Muscle of leg (tissue), 11 donors: ENCODE results near the gene DDX49. TPM values are rescaled to one million over a fixed set of nuclear protein-coding genes. Genes with fewer than 3 reads are reported as not detected.
A peak's percentile ranks its signal among the peaks of the same experiment; 100 is the strongest.

ENCODE experiments used
- DNase-seq: peaks from one replicate; pipeline ENCODE4 v3.0.0; 2013
- H3K27ac ChIP-seq: one replicate; pipeline ENCODE4 v1.5.1; 2013; ENCODE audit warnings: mild to moderate bottlenecking, low read length, control low read depth
- H3K27me3 ChIP-seq: one replicate; pipeline ENCODE4 v1.6.1; 2013; ENCODE audit warnings: low read length; ENCODE audit not compliant: control insufficient read depth, insufficient read depth
- H3K36me3 ChIP-seq: one replicate; pipeline ENCODE4 v1.6.1; 2013; ENCODE audit warnings: low read length; ENCODE audit not compliant: control insufficient read depth, insufficient read depth
- H3K4me1 ChIP-seq: one replicate; pipeline ENCODE4 v1.6.1; 2013; ENCODE audit warnings: low read length; ENCODE audit not compliant: control insufficient read depth, insufficient read depth
- H3K4me3 ChIP-seq: one replicate; pipeline ENCODE4 v1.5.1; 2013; ENCODE audit warnings: low read length, control low read depth
- H3K9me3 ChIP-seq: replicated peaks from 2 replicates; pipeline ENCODE4 v1.6.1; 2013; ENCODE audit warnings: low read depth, low read length; ENCODE audit not compliant: control insufficient read depth
- WGBS: methylation state at CpG from one replicate; pipeline ENCODE4 v1.1.5; 2013; ENCODE audit warnings: missing lambda C conversion rate; ENCODE audit not compliant: insufficient coverage; 5-methylcytosine and 5-hydroxymethylcytosine counted together
- polyA plus RNA-seq, 8 donors: library from polyadenylated mRNA; unstranded; fragments of 120-200 nt; gene quantifications; one replicate each; pipeline versions ENCODE4 v1.2.1 to v1.2.3, GENCODE V29; 2013; ENCODE audit warnings: inconsistent platforms in 1 of 8, low replicate concordance in 1 of 8; ENCODE audit not compliant: insufficient read length in 8 of 8, insufficient read depth in 1 of 8
- total RNA-seq: library from RNA; stranded (reverse); fragments of 120-200 nt; gene quantifications from one replicate; pipeline ENCODE4 v1.2.4, GENCODE V29; 2013

DDX49 gene
- total and polyA plus RNA-seq, 9 donors, result 37.6 to 51.5 (median 41.7) TPM

DNA sequence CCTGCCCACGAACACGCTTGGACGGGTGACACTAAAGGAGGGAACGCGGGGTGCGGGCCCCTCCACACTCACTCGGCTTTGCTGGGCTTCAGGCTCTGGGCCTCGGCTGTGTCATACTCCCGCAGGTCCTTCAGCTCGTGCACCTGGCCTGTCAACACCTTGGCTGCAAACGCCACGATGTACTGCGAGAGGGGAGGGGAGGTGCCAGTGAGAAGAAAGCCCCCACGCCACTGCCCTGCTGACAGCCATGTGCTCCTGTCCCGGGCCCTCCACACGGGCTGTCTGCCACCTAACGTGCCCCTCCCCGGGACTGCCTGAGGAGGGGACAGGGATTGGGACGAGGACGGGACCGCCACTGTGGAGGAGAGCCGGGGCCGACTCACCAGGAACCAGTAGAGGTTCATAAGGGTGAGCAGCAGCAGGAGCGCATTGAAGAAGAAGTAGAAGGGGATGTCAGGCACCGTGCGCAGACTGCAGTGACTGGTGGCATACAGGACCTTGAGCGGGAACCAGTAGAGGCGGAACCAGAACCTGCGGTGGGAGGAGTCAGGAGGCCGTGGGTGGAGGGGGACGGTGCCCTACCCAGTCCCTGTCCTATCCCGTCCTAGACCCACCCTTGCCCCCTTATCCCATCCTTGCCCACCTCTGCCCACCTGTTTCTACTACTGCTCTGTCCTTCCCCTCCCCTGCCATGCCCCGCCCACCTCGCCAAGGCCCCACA is 40.5 kb upstream of the DDX49 start:
- no peak for DNase-seq
- Histone ChIP-seq H3K27ac (no peak overlapping the region), H3K27me3 (no peaks in the 10 kb centered on the region), H3K36me3 (peaks cover 74% of the 10 kb centered on the region), H3K4me3 (no peak overlapping the region), H3K9me3 (peaks cover 2% of the 10 kb centered on the region), H3K4me1 (no peaks in the 10 kb centered on the region)
- 82% methylated on average over 31 of the region's 34 CpGs for WGBS

DNA sequence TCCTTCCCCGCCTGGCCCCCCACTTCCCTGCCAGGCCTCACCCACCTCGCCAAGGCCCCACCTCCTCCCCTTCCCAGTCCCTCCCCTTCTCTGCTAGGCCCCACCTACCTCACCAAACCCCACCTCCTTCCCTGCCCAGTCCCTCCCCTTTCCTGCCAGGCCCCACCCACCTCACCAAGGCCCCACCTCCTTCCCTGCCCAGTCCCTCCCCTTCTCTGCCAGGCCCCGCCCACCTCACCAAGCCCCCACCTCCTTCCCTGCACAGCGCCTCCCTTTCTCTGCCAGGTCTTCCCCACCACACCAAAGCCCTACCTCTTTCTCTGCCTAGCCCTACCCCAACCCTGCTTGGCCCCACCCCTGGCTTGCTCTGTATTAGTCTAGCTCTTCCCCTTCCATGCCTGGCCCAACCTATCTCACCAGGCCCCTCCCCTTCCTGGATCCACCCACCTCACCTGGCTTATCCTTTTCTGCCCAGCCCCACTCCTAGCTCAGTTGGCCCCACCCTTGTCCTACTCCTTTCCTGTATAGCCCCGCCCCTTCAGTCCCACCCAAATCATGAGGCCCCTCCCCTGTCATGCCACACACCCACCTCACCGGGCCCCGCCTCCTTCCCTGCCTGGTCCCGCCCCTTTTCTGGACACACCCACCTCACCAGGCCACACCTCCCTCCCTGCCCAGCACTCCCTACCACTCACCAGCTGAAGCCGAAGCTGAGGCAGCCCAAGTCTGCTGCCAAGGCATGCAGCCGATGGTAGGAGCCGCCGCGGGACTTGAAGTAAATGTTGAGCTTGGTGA is 39.7 kb upstream of the DDX49 start:
- Histone ChIP-seq H3K4me1 (no peaks in the 10 kb centered on the region), H3K4me3 (no peak overlapping the region), H3K27me3 (no peaks in the 10 kb centered on the region), H3K9me3 (peaks cover 2% of the 10 kb centered on the region), H3K36me3 (peaks cover 71% of the 10 kb centered on the region), H3K27ac (no peak overlapping the region)
- 73% methylated on average over 13 of the region's 13 CpGs for WGBS
- DNase-seq, result no peak

DNA sequence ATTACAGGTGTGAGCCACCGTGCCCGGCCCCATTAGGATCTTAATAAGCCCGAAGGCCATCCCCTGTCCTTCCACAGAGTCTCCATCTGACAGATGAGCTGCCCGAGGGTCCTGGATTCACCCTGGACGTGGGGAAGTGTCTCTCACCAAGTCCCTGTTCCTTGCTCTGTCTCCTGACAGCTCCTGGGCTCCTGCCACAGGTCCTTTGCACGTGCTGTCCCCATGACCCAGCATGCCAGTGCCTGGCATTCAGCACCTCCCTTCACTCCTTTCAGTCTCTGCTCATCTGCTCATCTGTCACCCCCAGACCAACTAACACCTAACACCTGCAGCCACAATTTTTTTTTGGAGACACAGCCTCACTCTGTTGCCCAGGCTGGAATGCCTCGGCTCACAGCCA is 38.0 kb upstream of the DDX49 start:
- 88% methylated on average over 7 of the region's 7 CpGs for WGBS
- Histone ChIP-seq H3K27ac (no peak overlapping the region), H3K4me1 (no peaks in the 10 kb centered on the region), H3K36me3 (peaks cover 75% of the 10 kb centered on the region), H3K27me3 (no peaks in the 10 kb centered on the region), H3K9me3 (peaks cover 2% of the 10 kb centered on the region), H3K4me3 (no peak overlapping the region)
- DNase-seq, result no peak

DNA sequence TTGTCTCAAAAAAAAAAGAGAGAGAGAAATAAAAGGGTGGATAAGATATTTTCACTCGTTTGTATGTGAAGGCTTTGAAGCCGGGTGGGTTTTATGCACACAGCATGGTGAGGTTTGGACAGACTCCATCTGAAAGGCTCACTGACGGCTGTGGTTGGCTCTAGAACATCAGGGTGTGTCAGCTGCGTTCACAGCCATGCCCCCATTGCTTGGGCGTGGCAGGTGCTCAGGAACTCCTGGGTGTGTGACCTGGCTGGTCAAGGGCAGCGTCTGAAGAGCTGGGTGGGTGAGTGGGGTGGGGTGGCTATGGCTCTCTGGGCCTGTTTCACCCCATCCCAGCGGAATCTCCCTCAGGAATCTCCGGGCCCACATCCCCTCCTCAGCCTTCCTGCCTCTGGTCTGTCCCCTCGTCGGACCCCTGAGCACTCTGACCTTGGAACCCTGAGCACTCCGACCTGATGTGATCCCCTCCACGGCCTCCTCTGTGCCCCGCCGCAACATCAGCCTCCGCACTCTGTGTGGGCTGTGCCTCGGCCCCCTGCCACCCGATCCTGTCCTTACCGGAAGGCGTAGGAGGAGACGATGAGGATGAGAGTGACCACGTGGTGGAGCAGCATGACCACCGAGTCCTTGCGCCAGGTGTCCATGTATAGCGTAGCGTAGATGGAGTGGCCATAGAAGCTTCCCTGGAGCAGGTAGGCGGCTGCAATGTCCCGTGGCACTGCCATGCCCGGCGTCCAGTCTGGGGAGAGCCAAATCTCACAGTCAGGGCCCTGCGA is 35.8 kb upstream of the DDX49 start:
- WGBS, result 84% methylated on average over 27 of the region's 30 CpGs
- peaks cover 62% of the 10 kb centered on the region for H3K36me3 ChIP-seq
- H3K27ac ChIP-seq, result no peak overlapping the region
- H3K4me1 ChIP-seq, result no peaks in the 10 kb centered on the region
- H3K9me3 ChIP-seq, result no peaks in the 10 kb centered on the region
- no peak for DNase-seq
- no peaks in the 10 kb centered on the region for H3K27me3 ChIP-seq
- no peak overlapping the region for H3K4me3 ChIP-seq

DNA sequence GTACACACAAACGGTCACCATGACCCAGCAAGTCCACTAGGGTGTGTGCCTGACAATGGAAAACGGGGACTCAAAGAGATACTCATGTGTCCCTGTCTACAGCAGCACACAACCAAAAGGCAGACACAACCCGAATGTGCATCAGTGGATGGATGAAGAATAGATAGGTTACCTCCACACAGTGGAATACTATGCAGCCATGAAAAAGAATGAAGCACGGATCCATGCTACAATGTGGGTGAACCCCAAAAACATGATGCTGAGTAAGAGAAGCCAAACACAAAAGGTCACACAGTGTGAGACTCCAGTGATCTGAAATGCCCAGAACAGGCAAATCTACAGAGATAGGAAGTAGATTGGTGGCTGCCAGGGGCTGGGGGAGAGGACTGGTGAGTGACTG is 32.5 kb upstream of the DDX49 start:
- H3K27me3 ChIP-seq, result no peaks in the 10 kb centered on the region
- no peak overlapping the region for H3K4me3 ChIP-seq
- peaks cover 56% of the 10 kb centered on the region for H3K36me3 ChIP-seq
- no peaks in the 10 kb centered on the region for H3K9me3 ChIP-seq
- WGBS, result no CpG with 5 or more reads among the region's 4 CpGs
- H3K4me1 ChIP-seq, result no peaks in the 10 kb centered on the region
- no peak for DNase-seq
- no peak overlapping the region for H3K27ac ChIP-seq

DNA sequence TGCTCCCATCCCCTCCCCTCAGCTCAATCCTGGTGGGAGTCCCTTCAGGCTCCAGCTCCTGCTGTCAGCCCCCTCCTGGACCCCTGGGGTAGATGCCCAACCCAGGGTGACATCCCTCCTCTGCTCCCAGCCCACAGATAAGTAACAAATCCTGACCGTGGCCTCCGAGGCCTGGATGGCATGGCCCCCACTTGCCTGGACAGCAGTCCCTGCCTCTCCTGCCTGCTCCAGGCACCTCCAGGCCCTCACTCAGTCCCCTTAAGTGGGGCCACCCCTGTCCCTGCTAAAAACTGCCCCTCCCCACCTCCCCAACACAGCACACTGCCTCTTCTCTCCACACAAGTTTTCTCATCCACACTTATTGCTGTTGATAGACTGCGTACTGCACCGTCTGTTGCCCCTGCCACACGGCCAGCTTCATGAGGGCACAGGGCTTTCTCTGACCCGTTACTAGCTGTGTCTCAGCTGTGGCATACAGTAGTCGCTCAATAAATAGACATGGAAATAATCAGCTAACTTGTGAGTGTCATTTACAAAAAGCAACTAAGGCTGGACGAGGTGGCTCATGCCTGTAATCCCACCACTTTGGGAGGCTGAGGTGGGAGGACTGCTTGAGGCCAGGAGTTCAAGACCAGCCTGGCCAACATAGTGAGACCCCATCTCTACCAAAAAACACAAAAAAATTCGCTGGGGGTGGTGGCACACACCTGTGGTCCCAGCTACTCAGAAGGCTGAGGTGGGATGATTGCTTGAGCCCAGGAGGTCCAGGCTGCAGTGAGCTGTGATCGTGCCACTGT is 29.4 kb upstream of the DDX49 start:
- no peaks in the 10 kb centered on the region for H3K9me3 ChIP-seq
- 85% methylated on average over 6 of the region's 10 CpGs for WGBS
- H3K4me1 ChIP-seq, result peaks cover 21% of the 10 kb centered on the region
- no peak overlapping the region for H3K4me3 ChIP-seq
- H3K27ac ChIP-seq, result no peak overlapping the region
- peaks cover 5% of the 10 kb centered on the region for H3K27me3 ChIP-seq
- peaks cover 42% of the 10 kb centered on the region for H3K36me3 ChIP-seq
- DNase-seq, result no peak

DNA sequence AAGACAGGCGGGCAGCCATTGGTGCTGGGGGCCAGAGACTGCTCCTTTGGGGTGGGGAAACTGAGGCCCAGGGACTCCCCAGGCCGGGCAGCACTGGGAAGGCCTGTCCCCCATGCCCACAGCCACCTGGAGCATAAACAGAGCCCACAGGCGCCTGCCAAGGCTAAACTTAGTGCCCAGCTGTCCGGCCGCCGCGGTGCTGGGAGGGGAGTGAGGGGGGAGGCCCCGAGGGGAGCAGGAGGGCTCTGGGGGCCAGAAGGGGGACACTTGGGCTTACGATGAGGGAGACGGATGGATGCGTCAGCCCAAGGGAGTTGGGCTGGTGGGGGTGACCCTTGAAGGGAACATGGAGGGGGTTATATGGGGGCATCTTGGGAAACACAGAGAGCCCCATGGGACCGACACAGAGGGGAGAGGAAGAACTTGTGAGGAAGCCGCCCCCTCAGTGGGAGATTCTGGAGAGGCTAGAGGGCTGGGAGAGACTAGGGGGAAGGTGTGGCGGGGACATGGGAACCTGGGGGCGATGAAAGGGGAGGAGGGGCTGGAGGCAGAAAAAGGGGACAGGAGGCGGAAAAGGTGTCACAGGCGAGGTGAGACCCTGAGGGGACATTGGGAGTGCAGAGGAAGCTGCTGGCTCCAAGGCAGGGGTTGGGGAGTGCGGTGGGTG is 25.8 kb upstream of the DDX49 start:
- peak overlapping the region; percentile 69 for H3K4me3 ChIP-seq

DNA sequence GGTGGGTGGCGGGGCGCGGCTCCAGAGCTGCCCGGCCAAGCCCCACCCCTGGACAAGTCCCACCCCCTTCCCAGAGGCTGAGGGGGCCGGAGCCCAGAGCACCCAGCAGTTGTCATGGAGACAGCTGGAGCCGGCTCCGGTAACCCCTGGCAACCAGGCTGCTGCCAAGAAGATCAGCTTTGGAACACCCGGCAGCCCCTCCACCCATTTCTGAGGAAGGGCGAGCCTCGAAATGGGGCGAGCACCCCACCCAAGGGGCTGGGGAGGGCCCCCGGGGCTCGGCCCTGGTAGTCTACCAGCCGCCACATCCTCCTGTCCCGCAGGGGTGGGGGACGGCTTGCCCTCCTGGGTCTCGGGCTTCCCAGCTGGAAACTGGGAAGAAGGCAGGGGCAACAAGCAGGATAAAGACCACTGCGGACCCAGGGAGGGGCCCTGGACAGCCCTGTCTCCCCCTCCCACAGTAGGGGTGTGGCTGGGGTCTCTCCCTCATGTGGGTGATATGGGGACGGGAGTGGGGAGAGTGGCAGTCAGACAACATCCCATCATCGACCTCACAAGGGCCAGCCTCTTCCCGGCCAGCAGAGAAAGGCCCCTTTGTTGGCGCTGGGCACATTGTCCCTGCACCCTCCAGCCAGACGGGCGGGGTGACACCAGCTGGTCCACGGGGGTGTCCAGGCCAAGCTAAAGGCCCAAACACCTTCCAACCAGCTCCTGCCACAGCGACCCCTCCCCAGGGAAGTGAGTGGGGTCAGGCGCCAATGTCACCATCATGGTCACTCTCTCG is 25.1 kb upstream of the DDX49 start:
- peaks cover 43% of the 10 kb centered on the region for H3K4me1 ChIP-seq
- H3K9me3 ChIP-seq, result no peaks in the 10 kb centered on the region
- H3K27me3 ChIP-seq, result peaks cover 5% of the 10 kb centered on the region
- peak; percentile 92 for DNase-seq
- H3K36me3 ChIP-seq, result peaks cover 33% of the 10 kb centered on the region
- peak overlapping the region; percentile 69 for H3K4me3 ChIP-seq
- peak overlapping the region; percentile 91 for H3K27ac ChIP-seq
- 3% methylated on average over 18 of the region's 28 CpGs for WGBS

More for the DNA sequence above, 25.8 kb upstream of the DDX49 start:
- peaks cover 37% of the 10 kb centered on the region for H3K4me1 ChIP-seq
- H3K36me3 ChIP-seq, result peaks cover 27% of the 10 kb centered on the region
- H3K9me3 ChIP-seq, result no peaks in the 10 kb centered on the region
- WGBS, result 29% methylated on average over 8 of the region's 18 CpGs
- H3K27me3 ChIP-seq, result peaks cover 5% of the 10 kb centered on the region
- DNase-seq, result peak; percentile 70
- H3K27ac ChIP-seq, result peak overlapping the region; percentile 91
